ENCODE results near the gene TXLNA.

Gene TXLNA

GRCh38 chr1:32184650-32185049 lies 5.2 kb downstream of the TXLNA start:
- no peak for DNase-seq (ENCODE audit: low read depth in 3 of 3)

DNA sequence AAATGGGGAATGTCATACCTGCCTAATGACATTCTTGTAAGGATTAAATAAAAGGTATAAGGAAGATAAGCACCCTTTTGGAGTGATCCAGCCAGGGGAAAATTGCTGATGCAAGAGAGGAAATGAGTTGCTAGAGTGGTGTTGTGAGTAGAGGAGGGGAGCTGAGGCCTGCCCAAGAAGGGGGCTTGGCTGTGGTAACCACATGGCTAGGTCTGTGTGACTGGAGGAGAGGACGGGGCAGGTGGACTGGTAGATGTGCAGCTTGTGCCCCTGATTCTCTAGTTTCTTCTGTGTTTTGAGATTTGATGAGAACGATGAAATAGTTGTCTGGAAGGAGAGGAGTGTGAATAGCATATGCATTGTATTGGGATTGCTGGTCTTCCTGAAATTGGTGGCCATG lies 6.6 kb downstream of the TXLNA start:
- no peak for DNase-seq (ENCODE audit: low read depth in 3 of 3)

DNA sequence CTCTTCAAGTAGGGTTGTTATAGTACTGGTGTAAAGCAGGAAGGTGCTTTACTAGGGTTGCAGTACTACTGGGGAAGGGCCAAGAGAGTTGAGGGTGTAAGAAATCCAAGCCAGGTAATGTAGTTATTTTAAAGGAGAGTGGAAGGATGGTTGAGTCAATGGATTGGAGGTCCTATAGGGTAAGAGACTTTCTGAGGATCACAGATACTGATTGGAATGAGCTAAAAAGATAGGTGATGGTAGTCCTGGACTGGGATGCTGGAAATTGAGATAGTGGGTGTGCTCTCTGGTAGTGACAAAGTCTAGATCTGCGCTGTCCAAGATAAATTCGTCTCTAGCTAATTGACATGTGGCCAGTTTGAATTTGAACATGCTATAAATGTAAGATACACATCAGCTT lies 7.0 kb downstream of the TXLNA start:
- no peak for DNase-seq (ENCODE audit: low read depth in 3 of 3)

GRCh38 chr1:32187850-32188249 lies 8.4 kb downstream of the TXLNA start:
- DNase-seq (ENCODE audit: low read depth in 3 of 3): no peak

GRCh38 chr1:32192220-32192948 lies 12.9 kb downstream of the TXLNA start:
- no peak for DNase-seq (ENCODE audit: low read depth in 3 of 3)

- no peak for DNase-seq (ENCODE audit: low read depth in 3 of 3)
Observed at GRCh38 chr1:32194984-32195383, 15.5 kb downstream of the TXLNA start.

DNA sequence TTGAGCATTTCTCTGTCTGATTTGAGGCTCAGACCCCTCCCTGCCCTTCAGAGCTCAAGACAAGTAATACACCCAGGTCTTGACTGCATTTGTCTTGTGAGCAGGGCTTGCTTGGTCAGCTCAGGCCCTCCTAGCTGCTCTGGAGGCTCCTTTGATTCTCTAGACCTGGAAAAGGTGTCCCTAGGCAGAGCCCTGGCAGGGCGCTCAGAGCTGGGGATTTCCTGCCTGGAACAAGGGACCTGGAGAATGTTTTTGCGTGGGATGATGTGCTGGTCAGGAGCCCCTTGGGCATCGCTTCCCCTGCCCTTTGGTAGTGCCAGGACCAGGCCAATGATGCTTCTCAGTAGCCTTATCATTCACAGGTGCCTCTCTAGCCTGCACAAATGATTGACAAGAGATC lies 16.1 kb downstream of the TXLNA start:
- DNase-seq (ENCODE audit: low read depth in 3 of 3): no peak

- no peak for DNase-seq (ENCODE audit: low read depth in 3 of 3)
Observed at GRCh38 chr1:32195972-32196823, 16.7 kb downstream of the TXLNA start.

DNA sequence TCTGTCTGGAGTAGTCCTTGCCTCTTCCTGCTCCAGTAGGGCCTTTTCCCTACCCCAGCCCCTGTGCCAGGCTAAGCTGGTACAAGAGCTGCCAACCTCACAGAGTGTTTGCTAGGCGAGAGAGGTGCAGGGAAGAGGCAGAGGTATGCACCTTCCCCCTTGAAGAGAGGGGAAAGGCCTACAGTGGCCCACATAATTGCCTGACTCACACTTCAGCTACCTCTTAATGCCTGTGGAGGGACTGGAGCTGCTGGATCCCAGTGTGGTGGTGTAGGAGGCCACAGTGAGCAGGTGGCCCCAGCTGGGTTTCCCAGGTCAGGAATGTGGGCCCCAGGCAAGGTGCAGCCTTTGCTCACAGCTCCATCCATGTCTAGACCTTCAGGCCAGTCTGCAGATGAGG lies 17.6 kb downstream of the TXLNA start:
- no peak for DNase-seq (ENCODE audit: low read depth in 3 of 3)

- no peak for DNase-seq (ENCODE audit: low read depth in 3 of 3)
Observed at GRCh38 chr1:32197837-32198236, 18.4 kb downstream of the TXLNA start.

GRCh38 chr1:32198237-32199042 lies 19.0 kb downstream of the TXLNA start:
- DNase-seq (ENCODE audit: low read depth in 3 of 3): no peak

DNA sequence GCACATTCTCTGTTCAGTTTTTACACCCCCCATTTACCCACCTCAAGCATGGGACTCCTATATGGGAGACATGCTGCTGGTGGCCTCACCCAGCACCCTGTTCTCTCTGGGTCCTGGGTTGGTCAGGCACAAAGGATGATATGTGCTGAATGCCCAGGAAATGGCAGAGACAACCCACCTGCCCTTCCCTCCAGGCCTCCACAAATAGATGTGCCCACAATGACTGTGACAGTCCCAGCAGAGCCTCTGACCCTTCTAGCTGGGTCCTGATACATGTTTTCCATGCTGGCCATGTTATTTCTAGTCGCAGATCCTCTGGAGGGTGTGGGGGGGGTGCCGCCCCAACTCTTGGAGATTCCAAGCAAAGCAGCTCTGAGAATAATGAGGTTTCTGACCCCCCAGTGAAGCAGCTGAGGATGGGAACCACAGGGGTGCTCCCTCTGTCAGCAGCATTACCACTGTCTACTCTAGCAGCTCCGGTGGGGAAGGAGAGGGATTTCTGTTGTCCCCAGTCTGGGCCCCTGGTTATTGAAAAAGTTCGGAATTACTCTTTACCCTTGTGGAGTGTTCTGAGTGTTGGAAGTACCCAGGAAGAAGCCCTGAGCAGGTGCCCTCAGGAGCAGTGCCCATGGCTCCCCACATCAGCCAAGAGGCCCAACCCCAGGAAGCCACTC lies 19.7 kb downstream of the TXLNA start:
- no peak for DNase-seq (ENCODE audit: low read depth in 3 of 3)

GRCh38 chr1:32199717-32200072 lies 20.2 kb downstream of the TXLNA start:
- DNase-seq (ENCODE audit: low read depth in 3 of 3): no peak

GRCh38 chr1:32200226-32201010 lies 20.9 kb downstream of the TXLNA start, which contains the start of gene CCDC28B:
Gene CCDC28B, plus strand, starts transcription at chr1:32200595. Its CDS starts 1,341 bp downstream, at chr1:32201936.
- peak in 1 of 3 experiments; percentile 42 for DNase-seq (ENCODE audit: low read depth in 3 of 3)

DNA sequence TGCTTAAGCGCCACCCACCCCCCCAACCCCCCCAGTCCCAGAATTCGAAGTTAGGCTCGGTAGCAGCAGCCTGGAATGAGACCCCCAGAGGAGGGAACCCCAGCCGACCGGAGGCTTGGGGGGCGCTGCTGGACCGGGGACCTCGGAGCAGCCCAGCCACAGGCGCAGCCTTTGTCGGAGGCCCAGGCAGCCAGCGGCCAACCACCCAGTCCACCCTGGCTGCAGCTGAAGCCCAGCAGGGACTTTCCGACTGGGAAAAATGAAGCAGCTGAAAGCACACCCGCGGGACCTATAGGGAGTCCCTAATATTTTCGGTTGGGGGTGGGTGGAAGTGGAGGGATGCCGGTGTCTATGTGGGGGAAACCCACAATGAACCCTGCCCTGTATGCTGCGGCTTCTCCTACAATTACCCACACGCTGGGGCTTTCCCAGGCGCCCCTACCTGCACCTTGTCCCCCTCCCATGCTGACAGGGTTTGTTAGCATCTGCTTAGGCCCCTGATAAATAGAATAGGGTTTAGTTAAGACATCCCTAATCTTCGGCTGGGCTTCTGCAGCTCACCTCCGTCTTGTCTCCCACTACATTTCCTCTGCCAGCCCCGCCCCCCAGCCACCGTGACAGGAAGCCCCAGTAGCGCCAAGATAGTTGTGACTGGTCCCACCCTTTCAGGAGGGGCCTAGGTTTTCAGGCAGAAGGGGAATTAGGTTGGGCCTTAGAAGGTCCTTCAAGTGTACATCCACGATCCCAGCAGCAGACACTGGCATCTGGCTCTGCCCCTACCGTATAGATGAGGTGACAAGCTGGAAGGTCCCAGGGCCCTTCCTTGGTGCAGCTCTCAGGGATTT lies 21.8 kb downstream of the TXLNA start:
- DNase-seq (ENCODE audit: low read depth in 3 of 3): peak in 2 of 3 experiments; percentile 54 to 84

DNA sequence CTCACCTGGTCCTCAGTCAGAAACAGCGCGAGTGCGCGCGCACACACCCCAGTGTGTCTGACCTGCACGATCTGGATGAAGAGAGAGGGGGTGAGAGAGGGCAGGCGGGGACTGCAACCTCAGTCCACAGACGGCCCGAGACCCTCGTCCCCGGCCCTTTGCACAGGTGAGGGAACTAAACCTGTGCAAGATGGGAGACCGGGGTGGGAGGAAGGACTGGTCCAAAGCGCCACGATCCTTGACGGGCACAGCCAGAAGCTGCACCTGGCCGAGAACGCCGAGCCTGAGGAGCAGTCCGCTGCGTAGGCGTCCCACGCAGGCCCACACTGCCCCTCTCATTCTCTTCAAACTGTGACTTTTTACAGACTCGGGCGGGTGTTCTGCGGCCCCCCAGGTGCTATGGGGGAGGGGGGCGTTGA lies 25.5 kb downstream of the TXLNA start:
- no peak for DNase-seq (ENCODE audit: low read depth in 3 of 3)

- DNase-seq (ENCODE audit: low read depth in 3 of 3): peak; percentile 69 to 84 (median 70)
Observed at GRCh38 chr1:32205401-32206370, 26.2 kb downstream of the TXLNA start, which contains the start of gene IQCC. Gene IQCC, plus strand, starts transcription at chr1:32205671. Its CDS starts 11 bp downstream, at chr1:32205682.

- DNase-seq (ENCODE audit: low read depth in 3 of 3): no peak
Observed at GRCh38 chr1:32208469-32208868, 29.0 kb downstream of the TXLNA start.

Data from stimulated activated CD4-positive, alpha-beta T cell treated with anti-CD3 and anti-CD28 coated beads, TNF-alpha, amount 100 ng/mL, for 24 hours (primary cell).